ENCODE data around the gene SIL1. TPM values are rescaled to one million over a fixed set of nuclear protein-coding genes. Genes with fewer than 3 reads are reported as not detected.

The SIL1 gene
- total and polyA plus RNA-seq, 2 experiments from 2014 or later = 78.8 to 89.8 TPM

GRCh38 chr5:139105621-139106071 lies 92.5 kb downstream of the SIL1 start:
- Histone ChIP-seq H3K36me3 (ENCODE audit: low read depth) (no peaks in the 10 kb centered on the region), H4K20me1 (ENCODE audit: insufficient read depth) (no peaks in the 10 kb centered on the region), H2AFZ (peak overlapping the region; percentile 50), H3K9me2 (ENCODE audit: insufficient read depth) (no peaks in the 10 kb centered on the region), H3K4me3 (peak overlapping the region; percentile 53), H3K27me3 (replicated peaks; ENCODE audit: insufficient read depth) (no peaks in the 10 kb centered on the region), H3K4me2 (ENCODE audit: unreplicated experiment) (peak overlapping the region; percentile 56), H3K4me1 (ENCODE audit: insufficient read depth) (peaks cover 35% of the 10 kb centered on the region), H3F3A (ENCODE audit: insufficient read depth) (peaks cover 29% of the 10 kb centered on the region), H3K9me3 (ENCODE audit: low read depth) (no peaks in the 10 kb centered on the region), H3K27ac (peak overlapping the region; percentile 81), H3K9ac (peak overlapping the region; percentile 33; the same call in 1 of the 2 replicates), H3K79me2 (ENCODE audit: insufficient read depth) (no peaks in the 10 kb centered on the region)
- peak; percentile 48 for DNase-seq
- TF ChIP-seq EZH2 (IDR thresholded peaks at IDR 0.05; ENCODE audit: insufficient read depth, poor library complexity, severe bottlenecking) = no peak
- TF ChIP-seq EZH2phosphoT487 (IDR thresholded peaks at IDR 0.05; ENCODE audit: insufficient read depth, low read depth) = no peak
- 11 to 18% methylated on average over 15 of the region's 15 CpGs for WGBS, 2 experiments (ENCODE audit: low coverage in 1 of 2, low lambda C conversion rate in 2 of 2, missing lambda C conversion rate in 2 of 2)
- in situ Hi-C loops (cut with MboI) = no loop called here

GRCh38 chr5:139104577-139105276 lies 93.4 kb downstream of the SIL1 start:
- in situ Hi-C loops (cut with MboI) = no loop called here
- peak; percentile 97 for DNase-seq
- TF ChIP-seq EZH2phosphoT487 (IDR thresholded peaks at IDR 0.05; ENCODE audit: insufficient read depth, low read depth) = no peak
- Histone ChIP-seq H3K9ac (peak overlapping the region; percentile 65), H3K4me3 (peak overlapping the region; percentile 53), H3K27me3 (replicated peaks; ENCODE audit: insufficient read depth) (no peaks in the 10 kb centered on the region), H3K36me3 (ENCODE audit: low read depth) (no peaks in the 10 kb centered on the region), H3F3A (ENCODE audit: insufficient read depth) (peaks cover 29% of the 10 kb centered on the region), H4K20me1 (ENCODE audit: insufficient read depth) (no peaks in the 10 kb centered on the region), H3K9me3 (ENCODE audit: low read depth) (no peaks in the 10 kb centered on the region), H2AFZ (peak overlapping the region; percentile 81), H3K79me2 (ENCODE audit: insufficient read depth) (no peaks in the 10 kb centered on the region), H3K4me1 (ENCODE audit: insufficient read depth) (peaks cover 37% of the 10 kb centered on the region), H3K9me2 (ENCODE audit: insufficient read depth) (no peaks in the 10 kb centered on the region), H3K4me2 (ENCODE audit: unreplicated experiment) (peak overlapping the region; percentile 56), H3K27ac (peak overlapping the region; percentile 81)
- 2 to 4% methylated on average over 10 of the region's 10 CpGs for WGBS, 2 experiments (ENCODE audit: low coverage in 1 of 2, low lambda C conversion rate in 2 of 2, missing lambda C conversion rate in 2 of 2)

GRCh38 chr5:139103762-139104161 lies 94.4 kb downstream of the SIL1 start:
- no peaks in the 10 kb centered on the region for H3K9me3 ChIP-seq (ENCODE audit: low read depth)
- no peaks in the 10 kb centered on the region; the same call in 1 of the 2 replicates for H3K79me2 ChIP-seq (ENCODE audit: insufficient read depth)
- H4K20me1 ChIP-seq (ENCODE audit: insufficient read depth) = no peaks in the 10 kb centered on the region
- H3K27ac ChIP-seq = peak overlapping the region; percentile 81; the same call in 1 of the 2 replicates
- peaks cover 24% of the 10 kb centered on the region for H3F3A ChIP-seq (ENCODE audit: insufficient read depth)
- H3K4me1 ChIP-seq (ENCODE audit: insufficient read depth) = peaks cover 34% of the 10 kb centered on the region
- in situ Hi-C loops (cut with MboI) = no loop called here
- TF ChIP-seq EZH2phosphoT487 (IDR thresholded peaks at IDR 0.05; ENCODE audit: insufficient read depth, low read depth) = no peak
- TF ChIP-seq EZH2 (IDR thresholded peaks at IDR 0.05; ENCODE audit: insufficient read depth, poor library complexity, severe bottlenecking) = no peak
- no peak overlapping the region for H3K9ac ChIP-seq
- H3K27me3 ChIP-seq (replicated peaks; ENCODE audit: insufficient read depth) = no peaks in the 10 kb centered on the region
- H3K36me3 ChIP-seq (ENCODE audit: low read depth) = no peaks in the 10 kb centered on the region
- no peaks in the 10 kb centered on the region for H3K9me2 ChIP-seq (ENCODE audit: insufficient read depth)
- DNase-seq = no peak
- H3K4me2 ChIP-seq (ENCODE audit: unreplicated experiment) = no peak overlapping the region
- H3K4me3 ChIP-seq = no peak overlapping the region
- no peak overlapping the region for H2AFZ ChIP-seq

GRCh38 chr5:139100825-139101224 lies 97.3 kb downstream of the SIL1 start:
- TF ChIP-seq EZH2phosphoT487 (IDR thresholded peaks at IDR 0.05; ENCODE audit: insufficient read depth, low read depth) (no peak), EZH2 (IDR thresholded peaks at IDR 0.05; ENCODE audit: insufficient read depth, poor library complexity, severe bottlenecking) (no peak)
- 62 to 64% methylated on average over 3 of the region's 3 CpGs for WGBS, 2 experiments (ENCODE audit: low coverage in 1 of 2, low lambda C conversion rate in 2 of 2, missing lambda C conversion rate in 2 of 2)

More at GRCh38 chr5:139100825-139101224, 97.3 kb downstream of the SIL1 start:
- peaks cover 25% of the 10 kb centered on the region for H3K4me1 ChIP-seq (ENCODE audit: insufficient read depth)
- in situ Hi-C loops (cut with MboI) = no loop called here
- H3F3A ChIP-seq (ENCODE audit: insufficient read depth) = peaks cover 10% of the 10 kb centered on the region
- H3K27me3 ChIP-seq (replicated peaks; ENCODE audit: insufficient read depth) = no peaks in the 10 kb centered on the region
- no peak overlapping the region for H3K4me2 ChIP-seq (ENCODE audit: unreplicated experiment)
- no peak overlapping the region for H3K9ac ChIP-seq
- H3K36me3 ChIP-seq (ENCODE audit: low read depth) = no peaks in the 10 kb centered on the region
- H2AFZ ChIP-seq = no peak overlapping the region
- DNase-seq = peak; percentile 82
- H3K4me3 ChIP-seq = no peak overlapping the region
- H3K9me3 ChIP-seq (ENCODE audit: low read depth) = no peaks in the 10 kb centered on the region
- H3K79me2 ChIP-seq (ENCODE audit: insufficient read depth) = peaks cover 10% of the 10 kb centered on the region
- H4K20me1 ChIP-seq (ENCODE audit: insufficient read depth) = no peaks in the 10 kb centered on the region
- H3K9me2 ChIP-seq (ENCODE audit: insufficient read depth) = no peaks in the 10 kb centered on the region
- H3K27ac ChIP-seq = no peak overlapping the region
